Erythroblast (primary cell): Measurements from ENCODE around the gene FANCD2.
"Not testable (repeated sequence)": the region's sequence is repeated elsewhere in the genome, so short reads cannot be mapped to it uniquely, and the experiment has no call there.

Source experiments
- GATA1 ChIP-seq: IDR thresholded peaks from 2 replicates; pipeline ENCODE4 v1.6.1; 2011; ENCODE audit warnings: low read depth, mild to moderate bottlenecking, control low read depth, low read length, moderate library complexity
- POLR2A ChIP-seq: IDR thresholded peaks from 2 replicates; pipeline ENCODE4 v1.6.1; 2011; ENCODE audit warnings: mild to moderate bottlenecking, low read length

DNA sequence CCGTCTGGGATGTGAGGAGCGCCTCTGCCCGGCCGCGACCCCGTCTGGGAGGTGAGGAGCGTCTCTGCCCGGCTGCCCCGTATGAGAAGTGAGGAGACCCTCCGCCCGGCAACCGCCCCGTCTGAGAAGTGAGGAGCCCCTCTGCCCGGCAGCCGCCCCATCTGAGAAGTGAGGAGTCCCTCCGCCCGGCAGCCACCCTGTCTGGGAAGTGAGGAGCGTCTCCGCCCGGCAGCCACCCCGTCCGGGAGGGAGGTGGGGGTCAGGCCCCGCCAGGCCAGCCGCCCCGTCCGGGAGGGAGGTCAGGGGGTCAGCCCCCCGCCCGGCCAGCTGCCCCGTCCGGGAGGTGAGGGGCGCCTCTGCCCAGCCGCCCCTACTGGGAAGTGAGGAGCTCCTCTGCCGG is 43.8 kb downstream of the FANCD2 start:
- TF ChIP-seq POLR2A, GATA1: not testable (repeated sequence)
